Thoracic aorta (tissue), 2 donors: ENCODE measurements around the gene GDA. TPM values are rescaled to one million over a fixed set of nuclear protein-coding genes. Genes with fewer than 3 reads are reported as not detected.

Experiments used
- ATAC-seq: fragments of 150-250 bp; one replicate; pipeline ENCODE4 v1.8.0; 2017; ENCODE audit warnings: low read depth; ENCODE audit not compliant: insufficient number of reproducible peaks, low FRiP score
- DNase-seq: peaks from one replicate; pipeline ENCODE4 v3.0.0-alpha.2; 2020; ENCODE audit warnings: low spot score
- H3K27ac ChIP-seq, 2 donors: fragments of 200-600 bp; sonication (generic); 1 replicate in 1 of 2; 2 replicates in 1 of 2; pipeline ENCODE4 v1.5.1; 2016; ENCODE audit warnings: mild to moderate bottlenecking in 2 of 2, moderate library complexity in 2 of 2
- H3K27me3 ChIP-seq: fragments of 200-600 bp; sonication (generic); replicated peaks from 2 replicates; pipeline ENCODE4 v1.6.0; 2016; ENCODE audit warnings: mild to moderate bottlenecking; ENCODE audit not compliant: insufficient read depth
- H3K36me3 ChIP-seq: fragments of 200-600 bp; sonication (generic); one replicate; pipeline ENCODE4 v1.5.1; 2016
- H3K4me1 ChIP-seq, 2 donors: fragments of 200-600 bp; sonication (generic); 1 replicate in 1 of 2; 2 replicates in 1 of 2; pipeline versions ENCODE4 v1.5.1 to v1.6.0; 2016; ENCODE audit warnings: low read depth in 2 of 2, mild to moderate bottlenecking in 1 of 2; ENCODE audit not compliant: control insufficient read depth in 1 of 2
- H3K4me3 ChIP-seq: fragments of 200-600 bp; sonication (generic); 2 replicates; pipeline ENCODE4 v1.5.1; 2016; ENCODE audit warnings: mild to moderate bottlenecking
- H3K9me3 ChIP-seq: fragments of 200-600 bp; sonication (generic); 2 replicates; pipeline ENCODE4 v1.5.1; 2016
- total RNA-seq, 2 donors: library from RNA; depleted of rRNA; stranded (reverse); fragments of >200 nt; gene quantifications; one replicate each; pipeline versions ENCODE4 v1.1.0 to v1.2.3, GENCODE V29; 2016
- TF ChIP-seq, protein P1 (sequence below): fragments of 200-600 bp; sonication (generic); IDR thresholded peaks from one replicate; pipeline ENCODE4 v1.5.1; 2019; ENCODE audit warnings: antibody characterized with exemption

GDA gene
- total RNA-seq, 2 donors from 2014 or later = not detected

DNA sequence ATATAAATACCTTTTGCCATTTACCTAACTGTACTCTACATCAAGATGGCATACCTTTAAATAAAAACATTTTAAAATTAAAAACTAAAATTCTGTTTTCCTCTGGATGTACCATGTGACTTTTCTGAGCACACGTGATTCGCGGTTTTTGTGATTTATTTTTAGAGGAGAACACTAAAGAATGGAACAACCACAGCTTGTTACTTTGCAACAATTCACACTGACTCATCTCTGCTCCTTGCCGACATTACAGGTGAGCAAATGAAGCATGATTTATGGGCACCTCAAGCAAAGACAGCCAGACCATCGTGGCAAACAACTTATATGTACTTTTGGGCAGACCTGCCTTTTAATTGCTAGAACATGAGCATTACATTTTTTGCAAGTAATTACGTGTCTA lies 61.3 kb downstream of the GDA start:
- Histone ChIP-seq H3K27me3 (no peaks in the 10 kb centered on the region), H3K36me3 (no peaks in the 10 kb centered on the region), H3K9me3 (no peaks in the 10 kb centered on the region), H3K27ac (no peak overlapping the region), H3K4me3 (no peak overlapping the region), H3K4me1 (no peaks in the 10 kb centered on the region)
- ATAC-seq (no peak), DNase-seq (no peak)
- TF ChIP-seq, protein P1, sequence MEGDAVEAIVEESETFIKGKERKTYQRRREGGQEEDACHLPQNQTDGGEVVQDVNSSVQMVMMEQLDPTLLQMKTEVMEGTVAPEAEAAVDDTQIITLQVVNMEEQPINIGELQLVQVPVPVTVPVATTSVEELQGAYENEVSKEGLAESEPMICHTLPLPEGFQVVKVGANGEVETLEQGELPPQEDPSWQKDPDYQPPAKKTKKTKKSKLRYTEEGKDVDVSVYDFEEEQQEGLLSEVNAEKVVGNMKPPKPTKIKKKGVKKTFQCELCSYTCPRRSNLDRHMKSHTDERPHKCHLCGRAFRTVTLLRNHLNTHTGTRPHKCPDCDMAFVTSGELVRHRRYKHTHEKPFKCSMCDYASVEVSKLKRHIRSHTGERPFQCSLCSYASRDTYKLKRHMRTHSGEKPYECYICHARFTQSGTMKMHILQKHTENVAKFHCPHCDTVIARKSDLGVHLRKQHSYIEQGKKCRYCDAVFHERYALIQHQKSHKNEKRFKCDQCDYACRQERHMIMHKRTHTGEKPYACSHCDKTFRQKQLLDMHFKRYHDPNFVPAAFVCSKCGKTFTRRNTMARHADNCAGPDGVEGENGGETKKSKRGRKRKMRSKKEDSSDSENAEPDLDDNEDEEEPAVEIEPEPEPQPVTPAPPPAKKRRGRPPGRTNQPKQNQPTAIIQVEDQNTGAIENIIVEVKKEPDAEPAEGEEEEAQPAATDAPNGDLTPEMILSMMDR = no peak

DNA sequence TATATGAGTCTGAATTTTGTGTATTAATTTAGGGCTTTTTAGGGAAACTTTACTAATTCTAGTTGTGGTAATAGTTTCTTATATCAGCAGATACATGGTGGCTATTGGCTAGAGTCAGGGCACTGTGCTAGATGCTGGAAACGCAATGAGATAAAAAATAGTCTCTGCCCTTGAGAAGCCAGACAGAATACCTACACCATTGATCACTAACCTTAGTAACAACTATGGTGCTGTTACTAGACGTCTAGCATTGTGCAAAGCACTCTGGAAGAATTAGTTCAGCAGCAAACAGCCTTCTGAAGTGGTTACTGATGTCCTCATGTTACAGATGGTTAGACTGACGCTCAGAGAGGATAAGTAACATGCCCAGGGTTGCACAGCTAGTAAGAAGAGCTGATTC lies 61.8 kb downstream of the GDA start:
- DNase-seq = no peak
- TF ChIP-seq, protein P1 = no peak
- no peaks in the 10 kb centered on the region for H3K27me3 ChIP-seq
- ATAC-seq = no peak
- no peaks in the 10 kb centered on the region for H3K9me3 ChIP-seq
- no peaks in the 10 kb centered on the region for H3K4me1 ChIP-seq
- H3K4me3 ChIP-seq = no peak overlapping the region
- H3K36me3 ChIP-seq = no peaks in the 10 kb centered on the region
- H3K27ac ChIP-seq = no peak overlapping the region

DNA sequence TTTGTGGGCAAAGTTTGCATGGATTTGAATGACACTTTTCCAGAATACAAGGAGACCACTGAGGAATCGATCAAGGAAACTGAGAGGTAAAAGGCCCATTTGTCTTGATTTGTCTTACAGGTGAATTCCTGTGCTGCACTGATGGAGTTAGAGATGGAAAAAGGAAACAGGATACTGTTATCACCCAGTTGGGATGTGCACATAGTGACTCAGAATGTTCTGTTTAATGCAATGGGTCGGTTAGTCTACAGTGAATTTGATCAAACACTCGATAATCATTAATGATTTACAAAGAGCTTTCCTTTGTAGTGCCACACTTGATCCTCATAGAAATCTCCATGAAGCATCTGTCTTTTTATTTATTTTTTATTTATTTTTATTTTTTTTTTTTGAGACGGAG lies 64.7 kb downstream of the GDA start:
- TF ChIP-seq, protein P1 = no peak
- no peaks in the 10 kb centered on the region for H3K9me3 ChIP-seq
- no peak overlapping the region for H3K4me3 ChIP-seq

DNA sequence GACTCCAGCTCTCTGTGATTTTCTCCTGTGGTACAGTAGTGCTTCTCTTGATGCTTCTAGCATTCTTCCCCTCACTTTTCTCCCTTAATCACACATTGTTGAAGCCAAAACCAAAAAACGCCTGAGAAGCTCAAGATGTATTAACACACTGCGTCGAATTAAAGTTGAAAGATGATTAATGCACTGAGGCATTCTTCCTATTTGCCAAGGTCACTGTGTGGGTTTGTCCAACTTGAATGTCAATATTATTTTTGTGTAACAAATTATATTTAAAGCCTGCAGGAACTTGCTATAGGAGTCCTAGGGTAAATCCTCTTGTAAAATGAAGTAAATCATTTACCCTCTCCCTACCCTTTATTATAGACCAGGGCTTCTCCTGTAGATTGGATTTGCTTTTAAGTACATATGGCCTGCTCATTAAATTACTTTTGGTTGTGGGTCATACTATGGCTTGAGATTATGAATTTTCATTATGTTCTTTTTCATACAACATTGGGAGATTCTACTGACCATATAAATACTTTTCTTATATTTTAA lies 68.1 kb downstream of the GDA start:
- H3K4me1 ChIP-seq = no peaks in the 10 kb centered on the region
- DNase-seq (no peak), ATAC-seq (no peak)
- H3K27ac ChIP-seq = no peak overlapping the region
- H3K36me3 ChIP-seq = no peaks in the 10 kb centered on the region
- TF ChIP-seq, protein P1 = no peak
- H3K27me3 ChIP-seq = no peaks in the 10 kb centered on the region
- H3K4me3 ChIP-seq = no peak overlapping the region
- no peaks in the 10 kb centered on the region for H3K9me3 ChIP-seq

More for the DNA sequence above, 64.7 kb downstream of the GDA start:
- DNase-seq (no peak), ATAC-seq (no peak)
- Histone ChIP-seq H3K27ac (no peak overlapping the region), H3K4me1 (no peaks in the 10 kb centered on the region), H3K36me3 (no peaks in the 10 kb centered on the region), H3K27me3 (no peaks in the 10 kb centered on the region)

DNA sequence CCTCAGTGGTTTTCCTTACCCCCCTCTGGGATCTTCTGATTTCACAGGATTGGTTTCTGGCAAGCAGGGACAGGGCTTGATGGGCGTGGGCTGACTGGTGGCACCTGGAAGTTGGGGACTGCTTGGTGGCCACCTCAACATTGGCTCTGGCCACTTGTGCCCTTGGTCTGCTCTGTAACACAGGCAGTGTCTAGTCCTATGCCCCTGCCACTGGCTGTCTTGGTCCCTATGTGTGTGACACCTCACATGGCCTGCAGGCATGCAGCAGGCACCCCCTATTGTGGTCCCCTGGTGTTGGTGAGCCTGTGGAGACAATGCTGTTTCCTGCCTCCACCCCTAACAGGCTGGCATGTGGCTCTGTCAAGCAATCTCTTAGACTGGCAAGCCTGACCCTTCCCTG lies 71.3 kb downstream of the GDA start:
- ATAC-seq = no peak
- Histone ChIP-seq H3K36me3 (no peaks in the 10 kb centered on the region), H3K9me3 (no peaks in the 10 kb centered on the region), H3K4me3 (no peak overlapping the region), H3K27ac (no peak overlapping the region), H3K4me1 (no peaks in the 10 kb centered on the region), H3K27me3 (no peaks in the 10 kb centered on the region)
- DNase-seq = no peak
- TF ChIP-seq, protein P1 = no peak
